Right atrium auricular region (tissue), 2 donors: Measurements from ENCODE around the gene LENG9. TPM values are rescaled to one million over a fixed set of nuclear protein-coding genes. Genes with fewer than 3 reads are reported as not detected.
A peak's percentile ranks its signal among the peaks of the same experiment; 100 is the strongest.

Experiments
- DNase-seq: peaks from one replicate; pipeline ENCODE4 v3.0.0-alpha.2; 2019; ENCODE audit warnings: low spot score
- H3K27ac ChIP-seq, 2 donors: fragments of 200-600 bp; sonication (generic); 1 replicate in 1 of 2; 2 replicates in 1 of 2; pipeline ENCODE4 v1.5.1; 2016 to 2019
- H3K27me3 ChIP-seq, 2 donors: fragments of 200-600 bp; sonication (generic); one replicate each; pipeline versions ENCODE4 v1.5.1 to v1.6.0; 2017 to 2019
- H3K36me3 ChIP-seq: fragments of 200-600 bp; sonication (generic); one replicate; pipeline ENCODE4 v1.5.1; 2016
- H3K4me1 ChIP-seq, 2 donors: fragments of 200-600 bp; sonication (generic); one replicate each; pipeline versions ENCODE4 v1.5.1 to v1.6.0; 2017 to 2019
- H3K4me3 ChIP-seq, 2 donors: fragments of 200-600 bp; sonication (generic); 1 replicate in 1 of 2; 2 replicates in 1 of 2; pipeline ENCODE4 v1.5.1; 2017 to 2019; ENCODE audit warnings: mild to moderate bottlenecking in 1 of 2, moderate library complexity in 1 of 2
- H3K9me3 ChIP-seq, 2 donors: fragments of 200-600 bp; sonication (generic); one replicate each; pipeline ENCODE4 v1.5.1; 2019
- CTCF ChIP-seq, 2 donors: fragments of 200-600 bp; sonication (generic); IDR thresholded peaks; one replicate each; pipeline ENCODE4 v1.5.1; 2019; ENCODE audit warnings: antibody characterized with exemption in 2 of 2
- total RNA-seq, 2 donors: library from RNA; depleted of rRNA; stranded (reverse); fragments of >200 nt; gene quantifications; one replicate each; pipeline ENCODE4 v1.1.0, GENCODE V29; 2016

The LENG9 gene
- total RNA-seq, 2 donors from 2014 or later = 2.1 to 4.9 TPM

GRCh38 chr19:54478677-54479266 is 15.2 kb upstream of the LENG9 start:
- no peaks in the 10 kb centered on the region for H3K9me3 ChIP-seq
- H3K36me3 ChIP-seq = no peaks in the 10 kb centered on the region
- no peak overlapping the region for H3K27ac ChIP-seq
- H3K27me3 ChIP-seq = no peaks in the 10 kb centered on the region
- no peak overlapping the region for H3K4me3 ChIP-seq
- peak in 1 of 2 donors; percentile 64 for TF ChIP-seq CTCF (IDR thresholded peaks at IDR 0.05)
- DNase-seq = no peak
- peaks cover 0 to 2% of the 10 kb centered on the region in 2 donors for H3K4me1 ChIP-seq

GRCh38 chr19:54477650-54478049 is 14.1 kb upstream of the LENG9 start:
- Histone ChIP-seq H3K4me3 (no peak overlapping the region), H3K9me3 (no peaks in the 10 kb centered on the region), H3K36me3 (no peaks in the 10 kb centered on the region), H3K27ac (no peak overlapping the region), H3K4me1 (peaks cover 0 to 13% of the 10 kb centered on the region in 2 donors), H3K27me3 (no peaks in the 10 kb centered on the region)
- no peak for TF ChIP-seq CTCF (IDR thresholded peaks at IDR 0.05)
- DNase-seq = no peak

DNA sequence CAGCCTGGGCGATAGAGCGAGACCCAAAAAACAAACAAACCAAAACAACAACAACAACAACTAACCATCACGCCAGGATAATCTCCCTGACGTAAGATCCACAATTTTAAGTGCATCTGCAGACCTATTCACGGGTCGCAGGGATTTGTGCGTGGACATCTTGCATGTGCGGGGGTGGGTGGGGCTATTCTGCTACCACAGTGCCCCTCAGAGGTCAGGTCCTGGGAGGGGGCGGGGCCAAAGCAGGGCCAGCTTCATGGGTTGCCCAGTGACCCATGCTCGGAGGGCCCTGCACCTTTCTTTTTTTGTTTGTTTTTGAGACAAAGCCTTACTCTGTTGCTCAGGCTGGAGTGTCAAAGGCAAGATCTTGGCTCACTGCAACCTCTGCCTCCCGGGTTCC is 12.1 kb upstream of the LENG9 start:
- DNase-seq = no peak
- no peak for TF ChIP-seq CTCF (IDR thresholded peaks at IDR 0.05)
- Histone ChIP-seq H3K27me3 (no peaks in the 10 kb centered on the region), H3K36me3 (no peaks in the 10 kb centered on the region), H3K4me1 (peaks cover 0 to 23% of the 10 kb centered on the region in 2 donors), H3K27ac (no peak overlapping the region), H3K9me3 (no peaks in the 10 kb centered on the region), H3K4me3 (no peak overlapping the region)

DNA sequence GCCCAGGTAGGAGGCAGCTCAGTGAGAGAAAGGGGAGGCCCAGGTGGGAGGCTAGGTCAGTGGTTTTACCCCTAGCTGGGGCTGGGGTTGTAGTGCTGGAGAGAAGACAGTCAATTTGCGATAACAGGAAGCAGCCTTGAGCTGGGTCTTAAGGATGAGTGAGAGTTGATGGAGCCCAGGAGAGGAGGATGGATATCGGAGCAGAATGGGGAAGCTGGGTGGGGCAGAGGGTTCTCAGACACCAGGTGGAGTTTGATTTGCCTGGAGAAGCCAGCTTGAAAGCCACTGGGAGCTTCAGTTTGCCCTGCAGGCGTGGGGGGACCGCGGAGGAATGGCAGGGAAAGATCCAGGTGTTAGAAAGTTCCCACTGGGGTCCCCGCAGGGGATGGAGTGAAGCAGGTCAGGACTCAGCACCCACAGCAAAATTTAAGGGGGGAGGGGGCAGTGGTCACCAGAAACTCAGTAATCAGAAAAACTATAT is 10.4 kb upstream of the LENG9 start:
- H3K36me3 ChIP-seq = no peaks in the 10 kb centered on the region
- no peaks in the 10 kb centered on the region for H3K27me3 ChIP-seq
- H3K27ac ChIP-seq = peak overlapping the region; percentile 74 to 81
- no peak for DNase-seq
- no peak for TF ChIP-seq CTCF (IDR thresholded peaks at IDR 0.05)
- H3K9me3 ChIP-seq = no peaks in the 10 kb centered on the region
- no peak overlapping the region for H3K4me3 ChIP-seq
- peaks cover 0 to 36% of the 10 kb centered on the region in 2 donors for H3K4me1 ChIP-seq

DNA sequence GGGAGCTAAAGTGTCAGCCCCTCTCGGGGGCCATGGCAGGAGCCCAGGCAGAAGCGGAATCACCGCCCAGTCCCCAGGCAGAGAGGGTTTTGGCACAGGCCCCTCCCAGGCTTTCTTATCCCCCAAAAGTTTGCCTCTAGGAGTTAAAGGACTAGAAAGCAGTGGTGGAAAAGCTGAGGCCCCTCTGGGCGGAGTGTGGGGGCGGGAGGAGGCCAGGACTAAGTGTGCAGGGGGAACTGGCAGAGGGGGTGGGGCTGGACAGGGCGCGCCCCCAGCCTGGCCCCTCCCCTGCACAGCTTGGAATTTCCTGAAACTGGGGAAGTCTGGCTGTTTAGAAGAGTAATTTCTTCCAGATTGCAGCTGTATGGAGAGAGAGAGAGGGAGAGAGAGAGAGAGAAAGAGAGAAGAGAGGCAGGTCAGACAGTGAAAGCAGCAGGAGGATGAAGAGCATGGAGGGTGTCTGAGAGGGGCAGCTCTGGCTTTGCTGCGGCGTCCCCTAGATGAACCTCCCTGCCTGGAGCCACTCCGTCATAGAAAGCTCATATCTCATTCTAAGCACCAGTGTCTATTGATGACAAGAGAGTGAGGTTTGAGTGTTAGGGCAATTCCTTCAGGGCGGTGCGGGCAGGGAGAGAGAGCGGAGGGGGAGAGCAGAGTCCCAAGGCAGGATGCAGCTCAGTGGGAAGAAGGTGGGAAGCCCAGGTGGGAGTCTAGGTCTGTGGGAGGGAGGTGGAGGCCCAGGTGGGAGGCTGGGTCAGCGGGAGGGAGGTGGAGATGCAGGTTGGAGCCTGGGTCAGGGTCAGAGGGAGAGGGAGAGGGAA is 9.7 kb upstream of the LENG9 start, which contains the start of gene CDC42EP5:
CDC42EP5 (minus strand) TSS at position 226 of the 821 bp plus-strand sequence. CDS start 7,749 bp downstream, outside the sequence.
- no peak for TF ChIP-seq CTCF (IDR thresholded peaks at IDR 0.05)
- no peaks in the 10 kb centered on the region for H3K9me3 ChIP-seq
- peak within 1 kb of the TSS; percentile 74 to 81 for H3K27ac ChIP-seq
- H3K4me3 ChIP-seq = peak within 1 kb of the TSS; percentile 43 to 56
- no peaks in the 10 kb centered on the region for H3K27me3 ChIP-seq
- no peaks in the 10 kb centered on the region for H3K36me3 ChIP-seq
- DNase-seq = peak; percentile 83
- H3K4me1 ChIP-seq = peaks cover 0 to 36% of the 10 kb centered on the region in 2 donors
